GM10266 (cell line): Measurements from ENCODE around the gene PTPRR.

ENCODE experiments used
- DNase-seq: peaks from one replicate; pipeline ENCODE4 v3.0.0; 2012; ENCODE audit errors: extremely low spot score
- CTCF ChIP-seq: IDR thresholded peaks from 2 replicates; pipeline ENCODE4 v1.5.1; 2012; ENCODE audit warnings: mild to moderate bottlenecking, low read depth; ENCODE audit not compliant: control insufficient read depth, insufficient read depth; ENCODE audit errors: missing control alignments

The PTPRR gene

GRCh38 chr12:70722584-70723343 lies 197.8 kb downstream of the PTPRR start:
- no peak for DNase-seq
- TF ChIP-seq CTCF: no peak

GRCh38 chr12:70721656-70722357 lies 198.7 kb downstream of the PTPRR start:
- no peak for DNase-seq
- TF ChIP-seq CTCF: no peak

GRCh38 chr12:70721216-70721615 lies 199.3 kb downstream of the PTPRR start:
- no peak for DNase-seq
- TF ChIP-seq CTCF: no peak

GRCh38 chr12:70719672-70720420 lies 200.7 kb downstream of the PTPRR start:
- DNase-seq: peak; percentile 19
- peak; percentile 71 for TF ChIP-seq CTCF

- TF ChIP-seq CTCF: no peak
- no peak for DNase-seq
These were observed 201.5 kb downstream of the PTPRR start for GRCh38 chr12:70719071-70719470.

- no peak for DNase-seq
- TF ChIP-seq CTCF: no peak
These were observed 208.7 kb downstream of the PTPRR start for GRCh38 chr12:70711831-70712230.
